Gastroesophageal sphincter (tissue), 3 donors: Measurements from ENCODE around the gene CALHM1.

ENCODE experiments used
- EP300 ChIP-seq: sonication (generic); formaldehyde crosslinking; IDR thresholded peaks from one replicate; pipeline ENCODE4 v1.6.1; 2017; ENCODE audit warnings: antibody characterized with exemption, mild to moderate bottlenecking
- POLR2A ChIP-seq, 2 donors: fragments of 450-650 bp; IDR thresholded peaks; one replicate each; pipeline ENCODE4 v1.6.1; 2017; ENCODE audit warnings: antibody characterized with exemption in 2 of 2, mild to moderate bottlenecking in 2 of 2, moderate library complexity in 1 of 2
- POLR2AphosphoS5 ChIP-seq: sonication (generic); formaldehyde crosslinking; IDR thresholded peaks from one replicate; pipeline ENCODE4 v1.6.1; 2017; ENCODE audit warnings: antibody characterized with exemption
- TF ChIP-seq, protein P1 (sequence below), 4 experiments: fragments of 200-600 bp in 2 of 4; fragments of 450-650 bp in 2 of 4; sonication (generic) in 1 of 4; IDR thresholded peaks; one replicate each; pipeline ENCODE4 v1.5.1; 2017 to 2019; ENCODE audit warnings: antibody characterized with exemption in 4 of 4, mild to moderate bottlenecking in 2 of 4, moderate library complexity in 2 of 4

GRCh38 chr10:103473261-103473671 is 14.6 kb upstream of the CALHM1 start:
- TF ChIP-seq POLR2A (IDR thresholded peaks at IDR 0.05) (no peak), EP300 (no peak), POLR2AphosphoS5 (no peak)
- TF ChIP-seq, protein P1, sequence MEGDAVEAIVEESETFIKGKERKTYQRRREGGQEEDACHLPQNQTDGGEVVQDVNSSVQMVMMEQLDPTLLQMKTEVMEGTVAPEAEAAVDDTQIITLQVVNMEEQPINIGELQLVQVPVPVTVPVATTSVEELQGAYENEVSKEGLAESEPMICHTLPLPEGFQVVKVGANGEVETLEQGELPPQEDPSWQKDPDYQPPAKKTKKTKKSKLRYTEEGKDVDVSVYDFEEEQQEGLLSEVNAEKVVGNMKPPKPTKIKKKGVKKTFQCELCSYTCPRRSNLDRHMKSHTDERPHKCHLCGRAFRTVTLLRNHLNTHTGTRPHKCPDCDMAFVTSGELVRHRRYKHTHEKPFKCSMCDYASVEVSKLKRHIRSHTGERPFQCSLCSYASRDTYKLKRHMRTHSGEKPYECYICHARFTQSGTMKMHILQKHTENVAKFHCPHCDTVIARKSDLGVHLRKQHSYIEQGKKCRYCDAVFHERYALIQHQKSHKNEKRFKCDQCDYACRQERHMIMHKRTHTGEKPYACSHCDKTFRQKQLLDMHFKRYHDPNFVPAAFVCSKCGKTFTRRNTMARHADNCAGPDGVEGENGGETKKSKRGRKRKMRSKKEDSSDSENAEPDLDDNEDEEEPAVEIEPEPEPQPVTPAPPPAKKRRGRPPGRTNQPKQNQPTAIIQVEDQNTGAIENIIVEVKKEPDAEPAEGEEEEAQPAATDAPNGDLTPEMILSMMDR (IDR thresholded peaks at IDR 0.05), result no peak
